HG03196 (cell line): Measurements from ENCODE around the gene SHFL.

Experiments used
- ATAC-seq: cut with Tn5 transposase; IDR thresholded peaks from one replicate; pipeline ENCODE4 v1.9.1; 2021; ENCODE audit not compliant: unreplicated experiment

The SHFL gene

GRCh38 chr19:10085641-10086590 is at the start of gene SHFL:
SHFL (plus strand) TSS chr19:10086317; CDS start chr19:10086428, 111 bp downstream.
- peak; percentile 71 for ATAC-seq

GRCh38 chr19:10036601-10037071 is 49.5 kb upstream of the SHFL start:
- ATAC-seq = no peak

- no peak for ATAC-seq
These were observed 48.8 kb upstream of the SHFL start for GRCh38 chr19:10037367-10037766.

- no peak for ATAC-seq
These were observed 48.3 kb upstream of the SHFL start for GRCh38 chr19:10037809-10038208.

GRCh38 chr19:10043286-10043927 is 42.7 kb upstream of the SHFL start:
- no peak for ATAC-seq

- no peak for ATAC-seq
These were observed 41.7 kb upstream of the SHFL start for GRCh38 chr19:10044390-10044789.

GRCh38 chr19:10045371-10045770 is 40.7 kb upstream of the SHFL start:
- no peak for ATAC-seq

- no peak for ATAC-seq
These were observed 36.5 kb upstream of the SHFL start for GRCh38 chr19:10049626-10050025.

GRCh38 chr19:10052602-10053360 is 33.3 kb upstream of the SHFL start:
- ATAC-seq = no peak

- no peak for ATAC-seq
These were observed 24.3 kb upstream of the SHFL start for GRCh38 chr19:10061717-10062310.

GRCh38 chr19:10068205-10068604 is 17.9 kb upstream of the SHFL start:
- ATAC-seq = no peak

GRCh38 chr19:10069046-10069445 is 17.1 kb upstream of the SHFL start:
- ATAC-seq = no peak

GRCh38 chr19:10070730-10071446 is 15.2 kb upstream of the SHFL start:
- no peak for ATAC-seq

GRCh38 chr19:10074153-10074552 is 12.0 kb upstream of the SHFL start:
- ATAC-seq = no peak

GRCh38 chr19:10076535-10076934 is 9.6 kb upstream of the SHFL start:
- ATAC-seq = no peak

GRCh38 chr19:10078329-10078728 is 7.8 kb upstream of the SHFL start:
- ATAC-seq = no peak

- ATAC-seq = no peak
These were observed 7.1 kb upstream of the SHFL start for GRCh38 chr19:10079031-10079453.

- ATAC-seq = no peak
These were observed 2.2 kb upstream of the SHFL start for GRCh38 chr19:10083911-10084310.

- ATAC-seq = no peak
These were observed 1.3 kb upstream of the SHFL start for GRCh38 chr19:10084803-10085202.

- ATAC-seq = no peak
These were observed 575 bp downstream of the SHFL start for GRCh38 chr19:10086591-10087192.
